ENCODE results near the gene SMOC2. TPM values are rescaled to one million over a fixed set of nuclear protein-coding genes. Genes with fewer than 3 reads are reported as not detected.

Gene SMOC2
- total and polyA plus RNA-seq, 2 donors from 2014 or later, result 6.5 to 13.1 TPM

DNA sequence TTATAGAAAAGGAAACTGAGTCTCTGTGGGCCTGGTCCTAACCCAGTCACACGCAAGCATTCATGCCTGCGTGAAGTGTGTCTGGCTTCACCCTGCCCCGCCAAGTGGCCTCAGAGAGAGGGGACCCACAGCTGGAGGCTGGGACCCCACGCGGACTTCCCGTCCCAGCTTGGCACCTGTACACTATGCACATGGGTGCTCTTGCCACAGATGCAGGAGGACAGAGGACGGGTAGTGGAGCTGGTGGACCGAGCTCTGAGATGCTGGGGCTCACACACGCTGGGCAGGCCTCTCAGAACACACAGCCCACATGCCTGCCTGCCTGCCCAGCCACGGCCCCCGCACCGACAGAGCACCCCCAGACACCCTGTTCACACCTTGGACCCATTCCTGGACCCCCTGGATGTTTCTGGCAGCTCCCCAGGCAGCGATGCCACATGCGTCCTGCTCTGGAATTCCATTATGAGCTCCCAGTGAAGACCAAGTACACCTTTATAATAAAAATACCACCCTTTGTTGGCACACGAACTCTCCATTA, 24.9 kb upstream of the SMOC2 start:
- Histone ChIP-seq H3K9ac (ENCODE audit: low read length in 3 of 3) (no peak overlapping the region), H3K9me3 (ENCODE audit: control insufficient read depth in 2 of 3, insufficient read depth in 1 of 3, low read length in 3 of 3) (no peaks in the 10 kb centered on the region), H3K27ac (ENCODE audit: low read depth in 2 of 2, low read length in 2 of 2) (no peak overlapping the region), H3K36me3 (ENCODE audit: control insufficient read depth in 2 of 3, insufficient read depth in 3 of 3, low read length in 3 of 3) (no peaks in the 10 kb centered on the region), H3K4me3 (ENCODE audit: low read length in 3 of 3) (no peak overlapping the region), H3K4me1 (ENCODE audit: control insufficient read depth in 2 of 3, insufficient read depth in 2 of 3, low read depth in 1 of 3, low read length in 3 of 3) (peaks cover 0 to 7% (median 0%) of the 10 kb centered on the region in 3 donors), H3K27me3 (ENCODE audit: control insufficient read depth, insufficient read depth, low read length) (no peaks in the 10 kb centered on the region)
- FAIRE-seq (no peak), DNase-seq (no peak)
- intact Hi-C loops (cut with DNase I), result no loop called here
- TF ChIP-seq, protein P1, sequence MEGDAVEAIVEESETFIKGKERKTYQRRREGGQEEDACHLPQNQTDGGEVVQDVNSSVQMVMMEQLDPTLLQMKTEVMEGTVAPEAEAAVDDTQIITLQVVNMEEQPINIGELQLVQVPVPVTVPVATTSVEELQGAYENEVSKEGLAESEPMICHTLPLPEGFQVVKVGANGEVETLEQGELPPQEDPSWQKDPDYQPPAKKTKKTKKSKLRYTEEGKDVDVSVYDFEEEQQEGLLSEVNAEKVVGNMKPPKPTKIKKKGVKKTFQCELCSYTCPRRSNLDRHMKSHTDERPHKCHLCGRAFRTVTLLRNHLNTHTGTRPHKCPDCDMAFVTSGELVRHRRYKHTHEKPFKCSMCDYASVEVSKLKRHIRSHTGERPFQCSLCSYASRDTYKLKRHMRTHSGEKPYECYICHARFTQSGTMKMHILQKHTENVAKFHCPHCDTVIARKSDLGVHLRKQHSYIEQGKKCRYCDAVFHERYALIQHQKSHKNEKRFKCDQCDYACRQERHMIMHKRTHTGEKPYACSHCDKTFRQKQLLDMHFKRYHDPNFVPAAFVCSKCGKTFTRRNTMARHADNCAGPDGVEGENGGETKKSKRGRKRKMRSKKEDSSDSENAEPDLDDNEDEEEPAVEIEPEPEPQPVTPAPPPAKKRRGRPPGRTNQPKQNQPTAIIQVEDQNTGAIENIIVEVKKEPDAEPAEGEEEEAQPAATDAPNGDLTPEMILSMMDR (IDR thresholded peaks at IDR 0.05; ENCODE audit: borderline replicate concordance, extremely low read depth, insufficient read depth), result no peak

DNA sequence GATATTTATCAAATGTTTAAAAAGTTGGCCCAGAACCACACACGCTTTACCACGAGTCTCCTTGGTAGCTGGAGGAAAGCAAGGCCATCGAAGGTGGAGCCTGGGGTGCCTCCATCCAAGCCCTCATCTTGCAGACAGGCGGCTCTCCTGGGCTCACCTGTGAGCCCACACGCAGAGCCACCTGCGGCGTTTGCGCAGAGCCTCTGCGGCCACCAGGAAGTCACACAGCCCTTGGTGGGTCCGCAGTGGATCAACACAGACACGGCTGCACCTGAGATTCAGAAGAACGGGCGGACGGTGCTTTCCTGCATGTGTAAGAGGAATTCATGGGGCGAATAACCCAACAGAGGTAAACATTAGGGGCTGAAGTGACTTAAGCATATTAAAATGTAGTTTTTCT, 24.5 kb upstream of the SMOC2 start:
- TF ChIP-seq, protein P1 (IDR thresholded peaks at IDR 0.05; ENCODE audit: borderline replicate concordance, extremely low read depth, insufficient read depth), result no peak
- Histone ChIP-seq H3K9ac (ENCODE audit: low read length in 3 of 3) (no peak overlapping the region), H3K27ac (ENCODE audit: low read depth in 2 of 2, low read length in 2 of 2) (no peak overlapping the region), H3K36me3 (ENCODE audit: control insufficient read depth in 2 of 3, insufficient read depth in 3 of 3, low read length in 3 of 3) (no peaks in the 10 kb centered on the region), H3K9me3 (ENCODE audit: control insufficient read depth in 2 of 3, insufficient read depth in 1 of 3, low read length in 3 of 3) (no peaks in the 10 kb centered on the region), H3K27me3 (ENCODE audit: control insufficient read depth, insufficient read depth, low read length) (no peaks in the 10 kb centered on the region), H3K4me3 (ENCODE audit: low read length in 3 of 3) (no peak overlapping the region), H3K4me1 (ENCODE audit: control insufficient read depth in 2 of 3, insufficient read depth in 2 of 3, low read depth in 1 of 3, low read length in 3 of 3) (peaks cover 0 to 7% (median 0%) of the 10 kb centered on the region in 3 donors)
- FAIRE-seq (no peak), DNase-seq (no peak)
- intact Hi-C loops (cut with DNase I), result no loop called here

DNA sequence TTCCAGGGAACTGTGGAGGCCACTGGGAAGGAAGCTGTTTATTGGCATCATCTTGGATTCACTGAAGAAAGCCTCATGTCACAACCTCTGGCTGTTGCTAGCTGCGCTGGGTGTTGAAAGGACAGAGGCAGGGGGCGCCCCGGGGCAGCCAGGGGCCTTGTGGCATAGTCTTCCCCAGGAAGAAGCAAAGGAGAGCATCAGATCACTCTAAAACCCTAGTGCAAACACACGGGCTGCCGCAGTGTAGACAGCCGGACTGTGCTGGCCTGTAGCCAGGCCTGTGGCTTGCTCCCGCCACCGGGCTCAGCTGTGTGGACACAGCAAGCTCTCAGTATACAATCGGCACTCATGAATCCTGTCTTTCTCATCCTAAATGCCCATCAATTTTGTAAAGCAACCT, 23.8 kb upstream of the SMOC2 start:
- no peak overlapping the region for H3K9ac ChIP-seq (ENCODE audit: low read length in 3 of 3)
- H3K27me3 ChIP-seq (ENCODE audit: control insufficient read depth, insufficient read depth, low read length), result no peaks in the 10 kb centered on the region
- TF ChIP-seq, protein P1 (IDR thresholded peaks at IDR 0.05; ENCODE audit: borderline replicate concordance, extremely low read depth, insufficient read depth), result no peak
- peaks cover 0 to 7% (median 0%) of the 10 kb centered on the region in 3 donors for H3K4me1 ChIP-seq (ENCODE audit: control insufficient read depth in 2 of 3, insufficient read depth in 2 of 3, low read depth in 1 of 3, low read length in 3 of 3)
- no peak for FAIRE-seq
- no peaks in the 10 kb centered on the region for H3K9me3 ChIP-seq (ENCODE audit: control insufficient read depth in 2 of 3, insufficient read depth in 1 of 3, low read length in 3 of 3)
- peak in 1 of 5 donors; percentile 61 for DNase-seq
- no peaks in the 10 kb centered on the region for H3K36me3 ChIP-seq (ENCODE audit: control insufficient read depth in 2 of 3, insufficient read depth in 3 of 3, low read length in 3 of 3)
- intact Hi-C loops (cut with DNase I), result no loop called here
- H3K4me3 ChIP-seq (ENCODE audit: low read length in 3 of 3), result no peak overlapping the region
- no peak overlapping the region for H3K27ac ChIP-seq (ENCODE audit: low read depth in 2 of 2, low read length in 2 of 2)
